GM10266 (cell line): ENCODE results near the gene CLCNKB.
"Not testable (repeated sequence)": the region's sequence is repeated elsewhere in the genome, so short reads cannot be mapped to it uniquely, and the experiment has no call there.

Experiments used
- DNase-seq: peaks from one replicate; pipeline ENCODE4 v3.0.0; 2012; ENCODE audit errors: extremely low spot score
- CTCF ChIP-seq: IDR thresholded peaks from 2 replicates; pipeline ENCODE4 v1.5.1; 2012; ENCODE audit warnings: mild to moderate bottlenecking, low read depth; ENCODE audit not compliant: control insufficient read depth, insufficient read depth; ENCODE audit errors: missing control alignments

CLCNKB gene

GRCh38 chr1:16053781-16054502 is 10.4 kb downstream of the CLCNKB start:
- TF ChIP-seq CTCF = no peak
- DNase-seq = no peak

- no peak for DNase-seq
These were observed 11.3 kb downstream of the CLCNKB start for GRCh38 chr1:16054598-16055540.

GRCh38 chr1:16055613-16056520 is 12.3 kb downstream of the CLCNKB start:
- peak; percentile 97 for TF ChIP-seq CTCF
- peak; percentile 93 for DNase-seq

More at GRCh38 chr1:16054598-16055540, 11.3 kb downstream of the CLCNKB start:
- TF ChIP-seq CTCF = no peak

GRCh38 chr1:16056521-16056912 is 12.9 kb downstream of the CLCNKB start:
- not testable (repeated sequence) for DNase-seq

- DNase-seq = not testable (repeated sequence)
These were observed 13.8 kb downstream of the CLCNKB start for GRCh38 chr1:16057314-16057915.

- not testable (repeated sequence) for DNase-seq
These were observed 15.0 kb downstream of the CLCNKB start for GRCh38 chr1:16058394-16059120.

- no peak for TF ChIP-seq CTCF
These were observed 17.7 kb downstream of the CLCNKB start for GRCh38 chr1:16061266-16061665.

GRCh38 chr1:16061989-16062686 is 18.6 kb downstream of the CLCNKB start:
- DNase-seq = not testable (repeated sequence)

More at GRCh38 chr1:16061266-16061665, 17.7 kb downstream of the CLCNKB start:
- no peak for DNase-seq

GRCh38 chr1:16062687-16063075 is 19.1 kb downstream of the CLCNKB start:
- DNase-seq = not testable (repeated sequence)
